ENCODE data around the gene ZMAT3.

Gene ZMAT3

GRCh38 chr3:178987745-178988144 is 83.9 kb downstream of the ZMAT3 start:
- H3K4me3 ChIP-seq, result no peak overlapping the region
- no peak overlapping the region for H3K27ac ChIP-seq
- TF ChIP-seq CTCF (IDR thresholded peaks at IDR 0.05), result no peak
- H3K27me3 ChIP-seq, result no peaks in the 10 kb centered on the region
- peaks cover 10 to 23% (median 17%) of the 10 kb centered on the region in 3 donors for H3K36me3 ChIP-seq
- intact Hi-C loops (cut with DNase I; ENCODE audit: low total_unique reads), result no loop called here
- no peaks in the 10 kb centered on the region for H3K4me1 ChIP-seq
- H3K9me3 ChIP-seq, result peaks cover 0 to 47% (median 30%) of the 10 kb centered on the region in 3 donors
- no peak for DNase-seq

- no peaks in the 10 kb centered on the region for H3K27me3 ChIP-seq
- H3K36me3 ChIP-seq, result peaks cover 10 to 23% (median 17%) of the 10 kb centered on the region in 3 donors
- peaks cover 0 to 47% (median 30%) of the 10 kb centered on the region in 3 donors for H3K9me3 ChIP-seq
- no peak overlapping the region for H3K27ac ChIP-seq
- no peak overlapping the region for H3K4me3 ChIP-seq
- intact Hi-C loops (cut with DNase I; ENCODE audit: low total_unique reads), result no loop called here
- H3K4me1 ChIP-seq, result no peaks in the 10 kb centered on the region
- no peak for DNase-seq
- TF ChIP-seq CTCF (IDR thresholded peaks at IDR 0.05), result no peak
Observed at GRCh38 chr3:178986456-178986855, 85.2 kb downstream of the ZMAT3 start.

GRCh38 chr3:178982137-178982536 is 89.5 kb downstream of the ZMAT3 start:
- no peak for TF ChIP-seq CTCF (IDR thresholded peaks at IDR 0.05)
- intact Hi-C loops (cut with DNase I; ENCODE audit: low total_unique reads), result no loop called here
- H3K9me3 ChIP-seq, result peaks cover 0 to 14% (median 0%) of the 10 kb centered on the region in 3 donors

GRCh38 chr3:178975320-178975719 is 96.3 kb downstream of the ZMAT3 start:
- Histone ChIP-seq H3K4me3 (no peak overlapping the region), H3K36me3 (no peaks in the 10 kb centered on the region), H3K4me1 (no peaks in the 10 kb centered on the region), H3K9me3 (no peaks in the 10 kb centered on the region), H3K27ac (no peak overlapping the region), H3K27me3 (no peaks in the 10 kb centered on the region)
- DNase-seq, result no peak
- TF ChIP-seq CTCF (IDR thresholded peaks at IDR 0.05), result no peak
- intact Hi-C loops (cut with DNase I; ENCODE audit: low total_unique reads), result no loop called here

More at GRCh38 chr3:178982137-178982536, 89.5 kb downstream of the ZMAT3 start:
- DNase-seq, result no peak
- H3K27ac ChIP-seq, result no peak overlapping the region
- H3K4me3 ChIP-seq, result no peak overlapping the region
- peaks cover 0 to 2% (median 0%) of the 10 kb centered on the region in 3 donors for H3K36me3 ChIP-seq
- no peaks in the 10 kb centered on the region for H3K27me3 ChIP-seq
- no peaks in the 10 kb centered on the region for H3K4me1 ChIP-seq

GRCh38 chr3:178971614-178972013 is 100.0 kb downstream of the ZMAT3 start:
- no peak for TF ChIP-seq CTCF (IDR thresholded peaks at IDR 0.05)
- intact Hi-C loops (cut with DNase I; ENCODE audit: low total_unique reads), result no loop called here

More at GRCh38 chr3:178971614-178972013, 100.0 kb downstream of the ZMAT3 start:
- Histone ChIP-seq H3K4me1 (peaks cover 0 to 9% (median 0%) of the 10 kb centered on the region in 4 donors), H3K4me3 (no peak overlapping the region), H3K27me3 (no peaks in the 10 kb centered on the region), H3K36me3 (no peaks in the 10 kb centered on the region), H3K27ac (no peak overlapping the region), H3K9me3 (no peaks in the 10 kb centered on the region)
- DNase-seq, result no peak
